ENCODE measurements around the gene KCTD4. TPM values are rescaled to one million over a fixed set of nuclear protein-coding genes. Genes with fewer than 3 reads are reported as not detected.
"Not testable (repeated sequence)": the region's sequence is repeated elsewhere in the genome, so short reads cannot be mapped to it uniquely, and the experiment has no call there.

KCTD4 gene
- total RNA-seq, 2 donors from 2014 or later, result not detected

DNA sequence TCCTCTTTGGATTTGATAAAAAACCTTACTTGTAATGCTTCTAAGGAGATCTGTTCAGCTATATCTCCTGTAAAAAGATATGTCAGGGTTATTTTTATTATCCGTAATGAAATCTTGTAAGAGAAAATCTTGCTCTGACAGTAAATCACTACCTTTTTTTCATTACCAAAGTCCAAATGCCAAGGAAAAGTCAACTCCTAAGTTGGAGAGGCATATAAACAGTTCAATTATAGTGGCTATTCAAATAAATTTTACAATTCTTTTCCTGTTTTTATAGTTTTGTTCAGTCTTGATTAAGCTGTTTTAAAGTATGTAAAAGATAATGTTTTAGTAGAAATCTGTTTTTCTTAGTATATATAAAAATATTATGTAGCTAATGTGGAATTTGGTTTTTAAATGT is 9.0 kb downstream of the KCTD4 start:
- Mint-ChIP-seq H3K4me3 (no peak overlapping the region), H3K4me1 (peaks cover 20% of the 10 kb centered on the region), H3K9me3 (peaks cover 4% of the 10 kb centered on the region), H3K27ac (no peak overlapping the region), H3K36me3 (ENCODE audit: low read depth) (peaks cover 17% of the 10 kb centered on the region), H3K27me3 (ENCODE audit: insufficient read depth) (no peaks in the 10 kb centered on the region)
- H3K4me1 ChIP-seq (ENCODE audit: control insufficient read depth, insufficient read depth, low read length), result peaks cover 4% of the 10 kb centered on the region
- H3K4me3 ChIP-seq (ENCODE audit: low read length), result no peak overlapping the region
- no peak for DNase-seq
- H3K9me3 ChIP-seq (ENCODE audit: control insufficient read depth, low read length), result no peaks in the 10 kb centered on the region
- TF ChIP-seq, protein P1, sequence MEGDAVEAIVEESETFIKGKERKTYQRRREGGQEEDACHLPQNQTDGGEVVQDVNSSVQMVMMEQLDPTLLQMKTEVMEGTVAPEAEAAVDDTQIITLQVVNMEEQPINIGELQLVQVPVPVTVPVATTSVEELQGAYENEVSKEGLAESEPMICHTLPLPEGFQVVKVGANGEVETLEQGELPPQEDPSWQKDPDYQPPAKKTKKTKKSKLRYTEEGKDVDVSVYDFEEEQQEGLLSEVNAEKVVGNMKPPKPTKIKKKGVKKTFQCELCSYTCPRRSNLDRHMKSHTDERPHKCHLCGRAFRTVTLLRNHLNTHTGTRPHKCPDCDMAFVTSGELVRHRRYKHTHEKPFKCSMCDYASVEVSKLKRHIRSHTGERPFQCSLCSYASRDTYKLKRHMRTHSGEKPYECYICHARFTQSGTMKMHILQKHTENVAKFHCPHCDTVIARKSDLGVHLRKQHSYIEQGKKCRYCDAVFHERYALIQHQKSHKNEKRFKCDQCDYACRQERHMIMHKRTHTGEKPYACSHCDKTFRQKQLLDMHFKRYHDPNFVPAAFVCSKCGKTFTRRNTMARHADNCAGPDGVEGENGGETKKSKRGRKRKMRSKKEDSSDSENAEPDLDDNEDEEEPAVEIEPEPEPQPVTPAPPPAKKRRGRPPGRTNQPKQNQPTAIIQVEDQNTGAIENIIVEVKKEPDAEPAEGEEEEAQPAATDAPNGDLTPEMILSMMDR (conservative IDR thresholded peaks at IDR 0.05), result no peak
- H3K27ac ChIP-seq (ENCODE audit: low read depth, low read length), result no peak overlapping the region
- H3K27me3 ChIP-seq (ENCODE audit: control insufficient read depth, insufficient read depth, low read length, poor library complexity, severe bottlenecking), result no peaks in the 10 kb centered on the region
- WGBS, 2 experiments (ENCODE audit: insufficient coverage in 1 of 2, insufficient read length in 1 of 2), result 89% methylated on average over 1 of the region's 1 CpG; no CpG with 5 or more reads in 1 of the 2 experiments
- H3K36me3 ChIP-seq (ENCODE audit: control insufficient read depth, insufficient read depth, low read length), result peaks cover 6% of the 10 kb centered on the region
- H3K9ac ChIP-seq (ENCODE audit: extremely low read depth, low read length, poor library complexity, severe bottlenecking), result no peak overlapping the region

DNA sequence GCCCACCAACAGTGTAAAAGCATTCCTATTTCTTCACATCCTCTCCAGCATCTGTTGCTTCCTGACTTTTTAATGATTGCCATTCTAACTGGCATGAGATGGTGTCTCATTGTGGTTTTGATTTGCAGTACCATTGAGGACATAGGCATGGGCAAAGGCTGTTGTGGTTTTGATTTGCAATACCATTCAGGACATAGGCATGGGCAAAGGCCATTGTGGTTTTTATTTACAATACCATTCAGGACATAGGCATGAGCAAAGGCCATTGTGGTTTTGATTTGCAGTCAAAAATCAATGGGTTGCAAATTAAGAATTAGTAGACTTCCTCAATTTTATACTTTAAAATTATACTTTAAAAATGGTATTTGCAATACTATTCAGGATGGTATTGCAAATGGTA is 11.3 kb downstream of the KCTD4 start:
- not testable (repeated sequence) for H3K27me3 Mint-ChIP-seq (ENCODE audit: insufficient read depth); H3K27me3 ChIP-seq (ENCODE audit: control insufficient read depth, insufficient read depth, low read length, poor library complexity, severe bottlenecking); H3K4me3 ChIP-seq (ENCODE audit: low read length); H3K27ac Mint-ChIP-seq; H3K4me3 Mint-ChIP-seq; H3K27ac ChIP-seq (ENCODE audit: low read depth, low read length); DNase-seq; H3K9me3 ChIP-seq (ENCODE audit: control insufficient read depth, low read length); H3K4me1 Mint-ChIP-seq; H3K9me3 Mint-ChIP-seq; H3K4me1 ChIP-seq (ENCODE audit: control insufficient read depth, insufficient read depth, low read length); H3K9ac ChIP-seq (ENCODE audit: extremely low read depth, low read length, poor library complexity, severe bottlenecking)
- H3K36me3 ChIP-seq (ENCODE audit: control insufficient read depth, insufficient read depth, low read length), result peaks cover 12% of the 10 kb centered on the region
- H3K36me3 Mint-ChIP-seq (ENCODE audit: low read depth), result peaks cover 22% of the 10 kb centered on the region

DNA sequence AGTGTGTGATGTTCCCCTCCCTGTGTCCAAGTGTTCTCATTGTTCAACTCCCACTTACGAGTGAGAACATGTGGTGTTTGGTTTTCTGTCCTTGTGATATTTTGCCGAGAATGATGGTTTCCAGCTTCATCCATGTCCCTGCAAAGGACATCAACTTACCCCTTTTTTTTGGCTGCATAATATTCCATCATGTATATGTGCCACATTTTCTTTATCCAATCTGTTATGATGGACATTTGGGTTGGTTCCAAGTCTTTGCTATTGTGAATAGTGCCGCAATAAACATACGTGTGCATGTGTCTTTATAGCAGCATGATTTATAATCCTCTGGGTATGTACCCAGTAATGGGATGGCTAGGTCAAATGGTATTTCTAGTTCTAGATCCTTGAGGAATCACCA is 11.8 kb downstream of the KCTD4 start:
- H3K4me3 ChIP-seq (ENCODE audit: low read length); H3K27ac Mint-ChIP-seq; H3K9me3 Mint-ChIP-seq; H3K27me3 Mint-ChIP-seq (ENCODE audit: insufficient read depth); H3K4me3 Mint-ChIP-seq; H3K9ac ChIP-seq (ENCODE audit: extremely low read depth, low read length, poor library complexity, severe bottlenecking); H3K9me3 ChIP-seq (ENCODE audit: control insufficient read depth, low read length); H3K4me1 Mint-ChIP-seq; H3K4me1 ChIP-seq (ENCODE audit: control insufficient read depth, insufficient read depth, low read length); DNase-seq; H3K27me3 ChIP-seq (ENCODE audit: control insufficient read depth, insufficient read depth, low read length, poor library complexity, severe bottlenecking); H3K27ac ChIP-seq (ENCODE audit: low read depth, low read length): not testable (repeated sequence)
- 100% methylated on average over 1 to 4 of the region's 4 CpGs for WGBS, 2 experiments (ENCODE audit: insufficient coverage in 1 of 2, insufficient read length in 1 of 2)
- H3K36me3 ChIP-seq (ENCODE audit: control insufficient read depth, insufficient read depth, low read length), result peaks cover 12% of the 10 kb centered on the region
- H3K36me3 Mint-ChIP-seq (ENCODE audit: low read depth), result peaks cover 25% of the 10 kb centered on the region

DNA sequence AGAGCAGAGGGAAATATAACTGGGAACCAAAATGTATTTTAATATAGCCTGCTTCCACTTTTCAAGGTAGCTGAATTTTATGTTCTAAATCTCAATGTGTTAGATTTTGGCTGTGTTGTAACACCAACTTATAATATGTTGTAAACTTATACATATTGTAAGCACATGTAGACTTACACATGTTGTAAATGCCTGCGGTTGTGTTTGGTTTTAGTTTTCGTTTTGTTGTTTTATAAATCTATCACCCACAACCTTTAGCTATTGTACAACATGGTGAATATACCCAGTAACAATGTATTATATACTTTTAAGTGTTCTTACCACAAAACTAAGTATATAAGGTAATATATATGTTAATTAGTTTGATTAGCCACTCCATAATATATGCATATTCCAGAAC is 15.6 kb downstream of the KCTD4 start:
- H3K4me3 Mint-ChIP-seq, result no peak overlapping the region
- H3K27ac Mint-ChIP-seq, result no peak overlapping the region
- H3K9me3 ChIP-seq (ENCODE audit: control insufficient read depth, low read length), result no peaks in the 10 kb centered on the region
- no peak for DNase-seq
- peaks cover 34% of the 10 kb centered on the region for H3K36me3 Mint-ChIP-seq (ENCODE audit: low read depth)
- H3K27me3 Mint-ChIP-seq (ENCODE audit: insufficient read depth), result no peaks in the 10 kb centered on the region
- TF ChIP-seq, protein P1 (conservative IDR thresholded peaks at IDR 0.05), result no peak
- WGBS, 2 experiments (ENCODE audit: insufficient coverage in 1 of 2, insufficient read length in 1 of 2), result no CpG with 5 or more reads among the region's 2 CpGs
- H3K27me3 ChIP-seq (ENCODE audit: control insufficient read depth, insufficient read depth, low read length, poor library complexity, severe bottlenecking), result no peaks in the 10 kb centered on the region
- no peaks in the 10 kb centered on the region for H3K4me1 ChIP-seq (ENCODE audit: control insufficient read depth, insufficient read depth, low read length)
- no peak overlapping the region for H3K4me3 ChIP-seq (ENCODE audit: low read length)
- H3K9me3 Mint-ChIP-seq, result peaks cover 4% of the 10 kb centered on the region
- peaks cover 12% of the 10 kb centered on the region for H3K36me3 ChIP-seq (ENCODE audit: control insufficient read depth, insufficient read depth, low read length)
- no peak overlapping the region for H3K27ac ChIP-seq (ENCODE audit: low read depth, low read length)
- no peaks in the 10 kb centered on the region for H3K4me1 Mint-ChIP-seq
- no peak overlapping the region for H3K9ac ChIP-seq (ENCODE audit: extremely low read depth, low read length, poor library complexity, severe bottlenecking)
